Kidney glomerular epithelial cell (primary cell): Measurements from ENCODE around the gene MPZL1.

ENCODE experiments used
- DNase-seq: peaks from one replicate; lab custom pipeline; 2025; lab: John Stamatoyannopoulos, UW

The MPZL1 gene

DNA sequence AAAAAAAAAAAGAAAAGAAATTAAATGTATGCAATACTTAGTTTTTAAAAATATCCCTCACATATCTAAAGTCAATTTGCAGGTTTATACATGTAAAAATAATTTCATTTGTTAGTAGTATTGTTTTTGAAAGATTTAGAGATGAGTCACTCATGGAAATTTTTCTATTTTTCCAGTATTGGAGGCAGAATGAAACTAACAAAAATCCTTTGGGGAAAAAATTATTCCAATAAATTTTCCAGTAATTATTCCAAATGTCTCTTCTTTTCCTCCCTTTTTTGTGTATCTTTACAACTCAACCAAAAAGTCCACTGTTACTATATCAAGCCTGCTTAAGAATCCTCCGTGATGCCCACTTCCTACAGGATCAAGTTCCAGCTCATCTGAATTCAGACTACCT lies 29.9 kb downstream of the MPZL1 start:
- no peak for DNase-seq

DNA sequence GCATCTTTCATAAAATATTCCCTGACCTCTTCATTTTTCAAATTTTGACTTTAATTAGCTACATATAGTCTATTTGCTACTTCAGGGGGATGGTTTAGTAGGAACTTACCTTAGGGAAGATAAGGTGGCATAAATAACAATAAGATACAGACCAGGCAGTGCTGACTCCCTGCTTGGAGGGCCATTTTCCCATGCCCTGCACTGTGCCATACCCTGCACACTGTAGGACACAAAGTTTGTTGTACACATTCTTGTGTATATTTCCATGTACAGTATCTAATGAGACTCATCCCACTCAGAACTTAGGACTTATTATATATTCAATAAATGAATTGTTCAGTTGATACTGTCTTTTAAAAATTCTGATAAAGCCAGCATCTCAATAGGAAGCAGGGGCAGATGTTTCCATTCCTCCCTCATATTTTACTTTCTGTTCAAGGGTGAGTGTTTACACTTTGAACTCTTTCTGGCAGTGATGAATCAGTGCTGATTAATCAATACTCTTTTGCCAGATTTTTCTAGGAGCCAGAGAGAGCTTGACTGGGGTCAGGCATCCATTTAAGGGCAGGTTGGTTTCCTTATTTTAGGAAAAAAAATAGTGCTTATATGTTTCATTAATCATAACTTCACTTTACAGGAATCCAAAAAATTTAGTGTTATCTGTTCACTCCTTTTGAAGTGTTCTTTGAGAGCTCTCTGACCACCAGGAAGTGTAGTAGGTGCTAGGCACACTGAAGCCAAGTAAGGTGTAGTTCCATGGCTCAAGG lies 30.6 kb downstream of the MPZL1 start:
- DNase-seq: no peak

DNA sequence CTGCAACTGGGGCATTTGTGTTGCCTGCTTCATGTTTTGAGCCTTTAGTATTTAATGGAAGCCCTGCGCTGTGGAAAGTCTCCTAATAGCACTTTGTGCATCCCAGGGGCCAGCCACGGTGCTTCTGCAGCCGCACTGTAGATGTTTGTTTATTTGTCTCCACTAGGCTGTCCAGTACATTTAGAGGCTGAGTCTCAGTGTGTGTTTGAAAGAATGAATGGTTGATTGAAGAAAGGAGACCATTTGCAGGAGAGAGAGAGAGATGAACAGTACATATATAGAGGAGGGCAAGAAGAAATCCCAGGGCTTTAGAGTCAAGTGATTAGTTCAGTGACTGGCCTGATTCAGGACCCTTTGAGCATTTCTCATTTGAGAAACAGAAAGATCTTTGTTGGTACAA lies 33.9 kb downstream of the MPZL1 start:
- no peak for DNase-seq

DNA sequence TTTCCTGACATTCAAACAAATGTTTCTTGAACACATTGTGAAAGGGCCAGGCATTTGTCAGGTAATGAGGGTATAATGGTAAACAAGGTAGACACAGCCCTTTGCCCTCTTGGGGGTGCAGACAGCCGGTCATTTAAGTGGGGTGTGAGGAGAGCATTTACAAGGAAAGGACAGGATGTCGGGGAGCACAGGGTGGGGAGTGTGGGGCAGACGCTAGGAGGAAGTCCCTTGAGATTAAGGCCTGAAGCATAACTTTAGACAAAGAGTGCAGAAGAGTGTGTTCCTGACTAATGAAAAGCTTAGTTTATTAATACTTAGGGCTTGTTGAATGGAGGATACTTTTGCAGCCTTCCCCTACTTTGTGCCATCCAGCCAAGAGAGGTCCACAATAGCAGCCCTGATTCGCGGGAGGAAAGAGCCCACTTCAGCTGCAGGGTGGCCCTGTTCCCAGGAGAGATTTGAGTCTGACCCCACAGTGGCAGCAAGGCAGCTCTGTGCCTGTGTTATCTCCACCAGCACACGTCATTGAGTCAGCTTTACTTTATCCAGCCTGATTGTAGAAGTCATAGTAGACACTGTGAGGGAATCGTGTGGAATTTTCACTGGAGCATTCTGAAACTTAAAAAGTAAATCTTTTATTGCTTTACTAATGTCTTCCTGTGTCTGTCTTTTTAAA lies 35.1 kb downstream of the MPZL1 start:
- no peak for DNase-seq

DNA sequence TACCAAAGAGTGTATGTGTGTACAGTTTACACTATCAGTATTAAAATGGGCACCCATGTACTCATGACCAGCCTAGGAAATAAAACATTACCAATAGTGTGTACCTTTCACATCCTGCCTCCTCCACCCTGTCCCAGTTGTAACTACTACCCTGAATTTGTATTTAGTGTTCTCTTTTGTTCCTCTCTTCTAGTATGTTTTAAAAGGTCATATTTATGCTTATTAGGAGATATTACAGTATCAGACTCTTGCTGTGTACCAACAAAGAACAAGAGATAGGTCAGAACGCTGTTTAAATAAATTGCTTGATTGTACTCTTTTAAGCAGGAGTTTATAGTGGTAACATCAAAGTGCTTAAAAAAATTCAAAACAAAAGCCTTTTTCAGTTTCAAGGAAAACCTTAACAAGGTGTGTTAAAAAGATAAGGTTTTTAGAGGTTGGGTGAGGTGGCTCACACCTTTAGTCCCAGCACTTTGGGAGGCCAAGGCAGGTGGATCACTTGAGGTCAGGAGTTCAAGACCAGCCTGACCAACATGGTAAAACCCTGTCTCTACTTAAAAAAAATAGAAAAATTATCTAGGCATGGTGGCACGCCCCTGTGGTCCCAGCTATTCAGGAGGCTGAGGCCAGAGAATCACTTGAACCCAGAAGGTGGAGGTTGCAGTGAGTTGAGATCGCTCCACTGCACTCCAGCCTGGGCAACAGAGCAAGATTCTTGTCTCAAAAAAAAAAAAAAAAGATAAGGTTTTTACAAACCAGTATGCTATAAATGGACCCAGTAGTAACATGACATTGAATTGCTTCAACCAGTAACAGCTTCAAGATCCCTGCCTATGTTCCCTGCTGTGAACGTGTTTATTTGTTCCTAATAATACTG lies 35.9 kb downstream of the MPZL1 start:
- no peak for DNase-seq

DNA sequence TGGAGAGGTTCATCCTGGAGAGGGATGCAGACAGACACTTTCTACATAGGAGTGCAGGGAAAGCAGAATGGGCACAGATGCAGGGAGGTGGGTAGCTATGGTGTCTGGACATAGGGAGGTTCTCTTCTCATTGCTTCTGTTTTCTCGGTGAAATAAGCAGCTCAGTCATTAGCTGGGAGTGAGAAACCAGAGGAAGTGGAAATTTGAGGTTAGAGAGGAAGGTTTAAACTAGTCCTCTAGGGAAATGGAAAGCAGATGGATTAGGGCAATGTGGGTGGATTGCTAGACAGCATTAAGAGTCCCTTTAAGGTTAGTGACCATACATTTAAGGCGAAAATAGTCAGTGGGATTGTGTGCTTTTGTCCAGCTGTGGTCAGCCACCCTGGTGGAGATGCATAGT lies 39.6 kb downstream of the MPZL1 start:
- no peak for DNase-seq

DNA sequence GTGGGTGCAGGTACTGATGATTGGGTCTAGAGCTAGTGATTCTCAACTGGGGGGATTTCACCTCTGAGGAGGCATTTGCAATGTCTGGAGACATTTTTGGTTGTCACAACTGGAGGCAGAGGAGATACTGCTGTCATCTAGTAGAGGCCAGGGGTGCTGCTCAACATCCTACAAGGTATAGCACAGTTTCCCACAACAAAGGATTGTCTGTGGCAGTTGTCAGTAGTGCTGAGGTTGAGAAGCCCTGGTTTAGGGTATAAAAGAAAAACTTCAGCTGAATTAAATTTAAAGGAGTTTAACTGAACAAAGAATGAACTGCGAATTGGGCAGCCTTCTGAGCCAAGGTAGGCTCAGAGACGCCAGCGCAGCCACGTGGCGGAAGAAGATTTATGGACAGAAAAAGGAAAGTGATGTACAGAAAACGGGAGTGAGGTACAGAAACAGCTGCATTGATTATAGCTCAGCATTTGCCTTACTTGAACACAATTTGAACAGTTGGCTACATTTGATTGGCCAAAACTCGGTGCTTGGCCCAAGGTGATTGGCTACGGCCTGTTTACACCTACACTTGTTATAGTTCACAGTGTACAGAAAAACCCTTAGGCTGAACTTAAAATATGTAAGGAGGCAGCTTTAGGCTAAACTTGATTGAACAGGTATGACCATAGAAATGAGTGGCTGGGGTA lies 40.4 kb downstream of the MPZL1 start:
- DNase-seq: no peak

DNA sequence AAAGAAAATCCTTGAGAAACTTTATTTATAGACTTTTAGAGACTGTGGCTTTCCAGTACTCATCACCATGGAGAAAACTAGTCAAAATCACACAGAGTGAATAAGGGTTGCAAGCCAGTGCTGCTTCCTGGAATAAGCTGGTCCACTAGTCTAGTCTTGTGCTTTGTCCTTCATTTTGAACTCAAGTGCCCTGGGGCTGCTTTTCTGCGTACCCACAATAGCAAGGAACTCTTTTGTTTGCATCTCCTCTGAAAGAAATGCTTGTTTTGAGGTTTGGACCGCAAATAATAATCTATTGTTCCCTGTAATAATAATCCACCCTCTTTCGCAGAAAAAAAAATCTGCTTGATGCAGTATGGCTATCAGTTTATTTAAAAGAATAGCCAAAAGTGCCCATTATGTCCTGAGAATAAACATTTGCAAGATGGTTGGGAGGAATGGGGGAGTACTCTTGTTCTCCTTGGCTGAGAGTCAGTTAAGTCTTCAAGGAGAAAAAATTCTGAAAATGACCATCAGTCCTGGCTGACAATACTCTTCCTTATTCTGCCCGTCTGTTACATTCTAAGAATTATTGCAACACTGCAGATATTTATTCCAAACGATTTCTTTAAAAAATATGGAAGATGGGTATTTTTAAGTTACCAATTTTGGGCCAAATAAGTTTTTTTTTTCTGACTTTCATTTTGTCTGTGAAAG lies 41.9 kb downstream of the MPZL1 start:
- DNase-seq: no peak

DNA sequence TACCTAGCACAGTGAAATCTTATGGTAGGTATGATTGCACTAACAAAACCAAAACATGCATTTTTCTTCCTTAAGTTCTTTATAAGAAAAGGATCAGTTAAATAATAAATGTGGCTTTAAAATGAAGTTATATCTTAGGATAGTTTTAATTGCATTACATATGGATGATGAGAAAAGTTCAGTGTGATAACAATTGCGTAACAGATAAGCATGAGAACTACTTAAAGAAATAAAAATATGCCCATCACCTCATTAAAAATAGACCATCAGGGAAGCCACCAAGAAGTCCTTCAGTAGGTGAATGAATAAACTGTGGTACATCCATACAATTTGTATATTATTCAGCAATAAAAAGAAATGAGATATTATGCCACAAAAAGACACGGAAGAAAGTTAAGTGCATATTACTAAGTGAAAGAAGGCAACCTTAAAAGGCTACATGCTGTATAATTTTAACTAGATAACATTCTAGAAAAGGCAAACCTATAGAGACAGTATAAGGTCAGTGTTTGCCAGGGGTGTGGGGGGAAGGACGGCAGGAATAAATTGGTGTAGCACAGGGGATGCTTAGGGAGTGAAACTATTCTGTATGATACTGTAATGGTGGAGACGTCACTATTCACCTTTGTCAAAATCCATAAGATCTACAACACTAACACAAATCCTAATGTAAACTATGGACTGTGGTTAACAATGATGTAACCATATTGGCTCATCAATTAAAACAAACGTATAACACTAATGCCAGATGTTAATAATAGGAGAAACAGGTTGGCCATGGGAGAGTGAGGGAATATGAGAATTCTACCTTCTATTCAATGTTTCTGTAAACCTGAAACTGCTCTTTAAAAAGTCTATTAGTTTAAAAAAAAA lies 42.9 kb downstream of the MPZL1 start:
- no peak for DNase-seq

DNA sequence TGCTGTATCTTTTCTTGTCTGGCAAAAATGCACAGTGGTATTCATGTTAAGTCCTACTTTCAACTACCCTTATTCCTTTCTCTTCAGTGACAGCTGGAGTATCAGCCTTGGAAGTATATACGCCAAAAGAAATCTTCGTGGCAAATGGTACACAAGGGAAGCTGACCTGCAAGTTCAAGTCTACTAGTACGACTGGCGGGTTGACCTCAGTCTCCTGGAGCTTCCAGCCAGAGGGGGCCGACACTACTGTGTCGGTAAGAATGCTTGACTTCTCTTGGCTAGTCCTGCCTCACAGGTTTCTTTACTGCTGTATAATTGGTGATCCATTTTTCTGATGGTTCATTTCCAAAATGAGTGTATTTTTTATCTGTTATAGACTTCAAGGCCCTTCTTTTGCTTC lies 43.7 kb downstream of the MPZL1 start:
- no peak for DNase-seq

DNA sequence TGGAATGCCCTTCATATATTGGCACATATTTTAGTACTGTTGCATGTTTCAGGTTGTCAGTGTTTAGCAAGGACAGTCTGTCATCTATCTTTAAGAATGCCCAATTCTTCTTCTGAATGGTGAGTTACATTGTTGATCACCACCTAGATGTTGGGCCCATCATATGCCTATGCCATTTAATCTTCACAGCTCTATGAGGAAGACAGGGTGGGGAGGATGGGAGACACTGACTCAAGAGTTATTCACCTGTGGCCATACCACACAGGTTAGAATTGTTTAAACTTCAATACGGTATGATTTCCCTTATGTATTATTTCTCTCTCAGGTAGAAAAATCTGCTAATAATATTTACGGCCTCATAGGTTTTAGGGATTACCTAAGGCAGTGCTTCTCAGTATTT lies 44.8 kb downstream of the MPZL1 start:
- DNase-seq: no peak

DNA sequence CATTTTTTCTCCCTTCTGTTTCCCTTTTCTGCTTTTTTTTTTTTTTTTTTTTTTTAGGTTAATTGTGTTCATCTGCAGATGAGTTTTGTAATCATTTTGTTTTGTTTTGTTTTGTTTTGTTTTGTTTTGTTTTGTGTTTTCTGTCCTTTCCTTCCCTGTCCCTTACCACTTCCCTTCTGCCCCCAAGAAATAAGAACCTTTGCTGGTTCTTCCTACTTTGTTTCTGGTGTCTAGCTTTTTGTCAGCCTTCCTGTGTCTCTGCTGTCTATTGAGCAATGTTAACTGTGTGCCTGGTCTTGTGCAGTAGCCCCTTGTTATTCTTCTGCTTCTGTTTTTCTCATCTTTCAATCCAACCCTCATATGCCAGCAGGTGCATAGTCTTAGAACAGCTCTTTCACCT lies 46.0 kb downstream of the MPZL1 start:
- no peak for DNase-seq

DNA sequence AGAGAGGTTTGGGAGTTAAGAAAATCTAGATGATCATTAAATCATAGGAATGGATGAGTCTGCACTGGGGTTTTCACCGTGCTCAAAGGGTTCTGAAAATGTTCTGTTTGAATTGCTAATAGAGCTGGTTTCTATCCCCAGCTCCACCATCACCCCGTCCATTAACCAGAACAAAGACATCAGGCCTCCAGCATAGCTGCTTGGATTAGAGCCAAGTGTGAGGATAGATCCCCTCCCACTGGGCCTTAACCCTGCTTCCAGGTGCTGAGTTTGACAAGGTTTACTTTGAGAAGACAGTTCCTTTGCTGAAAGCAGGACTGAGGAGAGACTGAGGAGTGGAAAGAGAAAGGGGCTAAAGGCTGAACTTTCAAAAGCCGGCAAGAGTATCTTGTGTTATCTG lies 48.3 kb downstream of the MPZL1 start:
- DNase-seq: no peak

DNA sequence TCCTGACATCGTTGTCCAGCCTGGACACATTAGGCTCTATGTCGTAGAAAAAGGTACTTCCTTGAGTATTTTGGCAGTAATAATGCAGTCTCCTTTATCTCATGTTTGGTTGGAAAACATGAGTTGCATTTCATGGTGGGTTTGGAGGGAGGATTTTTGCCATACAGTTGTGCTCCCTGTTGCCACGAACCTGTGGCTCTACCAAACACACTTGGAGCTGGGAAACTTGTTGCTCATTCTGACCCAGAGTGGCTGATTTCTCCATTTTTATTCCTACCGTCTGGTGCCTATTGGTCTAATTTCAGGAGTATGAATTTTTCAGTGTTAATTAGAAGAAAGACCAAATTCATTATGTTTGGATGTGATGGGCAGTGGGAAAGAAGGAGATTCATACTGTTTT lies 50.7 kb downstream of the MPZL1 start:
- no peak for DNase-seq

DNA sequence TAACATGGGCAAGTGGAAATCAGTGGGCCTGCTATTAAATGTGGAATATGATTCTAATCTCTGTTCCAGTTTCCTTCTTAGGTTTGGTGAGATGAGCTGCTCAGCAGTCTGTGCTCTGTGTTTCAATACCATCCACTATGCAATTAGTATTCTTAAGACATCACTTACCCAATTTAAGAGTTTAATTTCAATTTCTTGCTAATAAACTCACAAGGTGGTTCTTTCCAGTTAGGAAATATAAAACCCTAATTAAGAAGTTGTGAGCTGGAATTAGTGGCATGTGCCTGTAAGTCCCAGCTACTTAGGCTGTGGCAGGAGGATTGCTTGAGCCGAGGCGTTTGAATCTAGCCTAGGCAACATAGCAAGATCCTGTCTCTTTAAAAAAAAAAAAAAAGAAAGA lies 51.7 kb downstream of the MPZL1 start:
- no peak for DNase-seq

DNA sequence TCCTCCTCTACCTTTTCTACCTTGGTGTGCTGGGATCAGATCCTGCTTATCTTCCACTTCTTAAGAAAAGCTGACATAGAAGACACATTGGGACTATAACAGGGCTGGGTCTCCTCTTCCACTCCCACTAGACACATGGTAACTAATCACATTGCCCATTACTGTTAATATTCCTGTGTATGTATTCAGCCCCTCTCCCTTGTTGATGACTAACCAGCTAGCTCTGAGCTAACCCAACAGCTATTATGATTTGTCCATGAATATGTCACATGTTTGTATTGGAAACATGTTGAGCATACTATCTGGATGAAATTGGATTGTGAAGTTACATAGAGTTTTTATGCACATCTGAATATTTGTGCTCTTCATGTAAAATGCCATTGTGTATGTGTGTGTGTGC lies 52.9 kb downstream of the MPZL1 start:
- DNase-seq: no peak

DNA sequence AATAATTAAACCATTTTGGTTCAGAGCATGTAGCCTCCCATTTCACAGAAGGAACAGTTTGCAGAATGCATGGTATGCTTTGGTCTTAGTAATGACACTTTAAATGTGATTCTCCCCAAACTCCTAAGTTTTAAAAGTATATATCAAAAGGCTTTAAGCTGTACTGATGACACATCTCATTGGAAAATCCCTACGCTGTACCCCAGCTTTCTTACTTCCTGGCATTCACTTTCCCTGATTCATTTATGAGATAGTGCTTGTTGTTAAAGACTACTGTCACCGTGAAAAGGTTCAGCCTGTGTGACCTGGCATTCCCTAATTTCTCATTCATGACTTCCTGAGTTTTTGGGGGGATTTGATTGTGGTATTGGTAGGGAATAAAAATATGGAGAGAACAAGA lies 53.4 kb downstream of the MPZL1 start:
- no peak for DNase-seq

DNA sequence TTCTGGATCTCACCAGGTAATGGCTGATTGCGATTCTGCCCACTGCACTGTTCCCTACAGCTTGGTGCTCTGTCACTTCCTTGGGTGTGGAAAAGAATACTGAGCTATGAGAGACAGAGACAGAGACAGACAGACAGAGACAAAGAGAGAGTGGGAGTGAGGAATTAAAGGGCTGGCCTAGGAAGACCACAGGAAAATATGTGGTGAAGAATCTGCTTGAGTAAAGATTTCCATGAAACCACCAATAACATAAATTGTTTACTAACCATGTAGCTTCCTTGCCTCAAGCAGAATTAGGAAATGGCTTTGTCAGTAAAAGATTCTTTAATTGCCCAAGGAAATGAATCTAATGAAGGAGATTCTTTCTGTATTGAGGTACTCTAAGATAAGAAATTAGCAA lies 54.4 kb downstream of the MPZL1 start:
- no peak for DNase-seq

DNA sequence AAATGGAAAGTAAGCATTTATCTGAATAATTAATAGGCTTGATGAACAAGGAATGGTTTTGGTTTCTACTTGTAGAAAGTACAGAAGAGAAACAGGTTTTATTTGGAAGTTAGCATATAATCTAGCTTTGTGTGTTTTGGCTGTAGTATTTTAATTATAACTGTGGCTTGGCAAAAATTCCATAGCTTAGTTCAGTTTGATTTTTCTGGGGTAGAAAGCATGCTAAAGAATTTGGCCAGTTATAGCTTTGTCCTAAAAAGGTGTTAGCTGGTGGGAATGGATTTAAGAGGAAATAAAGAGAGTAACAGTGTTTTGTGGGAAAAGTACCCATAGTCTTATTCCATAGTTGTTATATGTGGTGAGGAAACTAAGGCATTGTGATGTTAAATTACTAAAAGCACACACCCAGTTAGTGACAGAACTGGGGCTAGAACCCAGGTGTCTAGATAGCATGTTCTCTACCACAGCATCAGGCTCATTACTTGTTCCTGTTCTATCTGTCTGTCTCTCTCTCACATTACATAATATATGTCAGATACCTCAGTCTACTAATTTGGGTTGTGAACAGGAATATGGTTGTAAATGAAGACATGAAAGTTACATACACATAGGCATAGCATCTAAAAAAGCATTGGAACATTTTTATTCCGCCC lies 55.0 kb downstream of the MPZL1 start:
- no peak for DNase-seq

DNA sequence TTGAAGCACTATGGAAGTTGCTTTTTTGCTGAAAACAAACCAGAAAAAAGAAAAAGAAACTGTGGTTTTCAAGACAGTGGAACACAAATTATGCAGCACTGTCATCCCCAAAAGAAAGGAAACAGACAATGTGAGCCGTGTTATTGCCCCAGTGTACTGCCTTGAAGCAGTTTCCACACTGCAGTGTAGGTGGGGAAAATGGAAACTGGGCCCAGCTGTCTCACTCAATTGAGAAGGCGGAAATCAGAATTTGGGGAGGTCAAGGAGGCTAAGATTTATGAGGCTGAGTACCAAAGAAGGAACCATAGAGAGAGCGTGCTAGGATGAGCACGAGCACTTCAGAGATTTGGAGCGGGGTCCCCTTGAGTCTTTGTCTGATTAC lies 55.5 kb downstream of the MPZL1 start:
- DNase-seq: no peak
